ENCODE measurements around the gene THSD4.

- no peak for TF ChIP-seq POLR2A (IDR thresholded peaks at IDR 0.05; ENCODE audit: control extremely low read depth in 1 of 2, low read depth in 2 of 2, low read length in 2 of 2)
- no peak for TF ChIP-seq CTCF (IDR thresholded peaks at IDR 0.05; ENCODE audit: control extremely low read depth in 1 of 3, insufficient read depth in 1 of 3, low read depth in 1 of 3, low read length in 3 of 3)
- TF ChIP-seq SRF (IDR thresholded peaks at IDR 0.05; ENCODE audit: low read depth, low read length) = no peak
- no peak for TF ChIP-seq EZH2 (IDR thresholded peaks at IDR 0.05; ENCODE audit: low read depth, low read length, severe bottlenecking)
These were observed 214.4 kb downstream of the THSD4 start for GRCh38 chr15:71329497-71330260.

Data from H1 (cell line).